Loucy (cell line): ENCODE results near the gene ODC1.

Source experiments
- CTCF ChIP-seq: fragments of 200-600 bp; sonication (generic); conservative IDR thresholded peaks from 2 replicates; pipeline ENCODE4 v1.5.1; 2014; ENCODE audit warnings: mild to moderate bottlenecking, antibody characterized with exemption, low read length
- EZH2phosphoT487 ChIP-seq: fragments of 200-600 bp; IDR thresholded peaks from 2 replicates; pipeline ENCODE4 v1.6.1; 2018; ENCODE audit warnings: antibody characterized with exemption, mild to moderate bottlenecking, moderate library complexity, borderline replicate concordance

DNA sequence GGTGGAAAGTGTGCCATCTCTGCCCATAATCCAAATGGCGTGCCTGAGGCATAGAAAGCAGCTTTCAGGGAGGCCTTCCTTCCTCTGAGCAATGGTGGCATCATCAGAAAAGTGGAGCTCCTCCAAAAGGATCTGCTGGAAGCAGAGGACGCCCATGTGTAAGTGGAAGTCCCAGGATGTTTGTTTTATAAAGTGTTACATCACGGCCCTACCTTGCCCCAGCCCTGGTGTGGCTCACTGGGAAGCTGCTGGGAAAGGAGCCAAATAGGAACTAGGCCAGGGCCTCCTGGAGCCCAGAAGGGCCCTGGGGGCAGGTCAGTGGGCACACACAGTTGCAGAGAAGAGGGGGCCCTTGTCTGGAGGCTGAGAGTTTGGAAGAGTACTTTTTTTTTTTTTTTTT is 4.2 kb upstream of the ODC1 start:
- no peak for TF ChIP-seq CTCF
- no peak for TF ChIP-seq EZH2phosphoT487
